Measurements from ENCODE around the gene ITGBL1. TPM values are rescaled to one million over a fixed set of nuclear protein-coding genes. Genes with fewer than 3 reads are reported as not detected.

Gene ITGBL1
- total RNA-seq, 3 donors from 2014 or later (not counting 1 experiment from before 2014, with no cell fraction given) = not detected

DNA sequence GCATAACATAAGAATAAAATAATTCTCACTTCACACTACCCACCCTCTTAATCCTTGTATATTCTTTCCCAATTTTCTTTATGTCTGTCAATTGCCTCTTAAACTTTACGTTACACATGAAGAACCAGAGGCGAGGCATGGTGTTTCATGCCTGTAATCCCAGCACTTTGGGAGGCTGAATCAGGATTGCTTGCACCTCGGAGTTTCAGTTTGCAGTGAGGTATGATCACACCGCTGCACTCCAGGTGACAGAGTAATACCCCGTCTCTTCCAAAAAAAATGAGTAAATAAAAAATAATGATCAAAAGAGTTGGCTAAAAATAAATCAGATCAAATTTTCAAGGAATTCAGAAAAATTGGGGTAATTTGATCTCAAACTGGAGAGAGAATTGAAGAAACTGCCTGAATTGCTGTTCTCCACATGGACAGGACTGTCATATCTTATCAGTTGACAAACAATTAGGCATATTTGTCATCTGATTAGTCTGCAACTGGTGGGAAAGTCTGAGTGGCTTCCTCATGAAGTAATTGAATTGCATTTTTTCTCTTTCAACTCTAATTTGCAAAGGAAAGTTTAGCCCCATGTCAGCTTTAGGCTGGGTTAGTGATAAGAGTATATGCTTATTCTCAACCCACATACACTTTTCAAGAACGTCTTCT is 302.9 kb downstream of the ITGBL1 start:
- no peaks in the 10 kb centered on the region for H3K36me3 ChIP-seq (ENCODE audit: control insufficient read depth, insufficient read depth, low read length)
- no peak overlapping the region for H3K27ac ChIP-seq (ENCODE audit: low read length)
- peaks cover 0 to under 1% of the 10 kb centered on the region in 2 donors for H3K27me3 Mint-ChIP-seq (ENCODE audit: low read depth in 2 of 2)
- no peaks in the 10 kb centered on the region for H3K27me3 ChIP-seq (ENCODE audit: control insufficient read depth, insufficient read depth, low read length)
- TF ChIP-seq, protein P1, sequence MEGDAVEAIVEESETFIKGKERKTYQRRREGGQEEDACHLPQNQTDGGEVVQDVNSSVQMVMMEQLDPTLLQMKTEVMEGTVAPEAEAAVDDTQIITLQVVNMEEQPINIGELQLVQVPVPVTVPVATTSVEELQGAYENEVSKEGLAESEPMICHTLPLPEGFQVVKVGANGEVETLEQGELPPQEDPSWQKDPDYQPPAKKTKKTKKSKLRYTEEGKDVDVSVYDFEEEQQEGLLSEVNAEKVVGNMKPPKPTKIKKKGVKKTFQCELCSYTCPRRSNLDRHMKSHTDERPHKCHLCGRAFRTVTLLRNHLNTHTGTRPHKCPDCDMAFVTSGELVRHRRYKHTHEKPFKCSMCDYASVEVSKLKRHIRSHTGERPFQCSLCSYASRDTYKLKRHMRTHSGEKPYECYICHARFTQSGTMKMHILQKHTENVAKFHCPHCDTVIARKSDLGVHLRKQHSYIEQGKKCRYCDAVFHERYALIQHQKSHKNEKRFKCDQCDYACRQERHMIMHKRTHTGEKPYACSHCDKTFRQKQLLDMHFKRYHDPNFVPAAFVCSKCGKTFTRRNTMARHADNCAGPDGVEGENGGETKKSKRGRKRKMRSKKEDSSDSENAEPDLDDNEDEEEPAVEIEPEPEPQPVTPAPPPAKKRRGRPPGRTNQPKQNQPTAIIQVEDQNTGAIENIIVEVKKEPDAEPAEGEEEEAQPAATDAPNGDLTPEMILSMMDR (IDR thresholded peaks at IDR 0.05) = no peak
- H3K9me3 Mint-ChIP-seq = no peaks in the 10 kb centered on the region
- H3K4me1 Mint-ChIP-seq = no peaks in the 10 kb centered on the region
- no peak overlapping the region for H3K4me3 Mint-ChIP-seq
- H3K4me3 ChIP-seq (ENCODE audit: low read length) = no peak overlapping the region
- 93% methylated on average over 5 of the region's 6 CpGs for WGBS (ENCODE audit: insufficient coverage)
- intact Hi-C loops (cut with micrococcal nuclease) = loop anchor here (5.0 kb wide), 1 partner anchor 613 kb away; no protein-coding TSS in a partner anchor
- no peaks in the 10 kb centered on the region for H3K4me1 ChIP-seq (ENCODE audit: control insufficient read depth, insufficient read depth, low read length)
- DNase-seq (no peak), ATAC-seq (no peak)
- no peaks in the 10 kb centered on the region for H3K9me3 ChIP-seq (ENCODE audit: control insufficient read depth, insufficient read depth, low read length)
- H3K27ac Mint-ChIP-seq = no peak overlapping the region
- H3K36me3 Mint-ChIP-seq = no peaks in the 10 kb centered on the region

DNA sequence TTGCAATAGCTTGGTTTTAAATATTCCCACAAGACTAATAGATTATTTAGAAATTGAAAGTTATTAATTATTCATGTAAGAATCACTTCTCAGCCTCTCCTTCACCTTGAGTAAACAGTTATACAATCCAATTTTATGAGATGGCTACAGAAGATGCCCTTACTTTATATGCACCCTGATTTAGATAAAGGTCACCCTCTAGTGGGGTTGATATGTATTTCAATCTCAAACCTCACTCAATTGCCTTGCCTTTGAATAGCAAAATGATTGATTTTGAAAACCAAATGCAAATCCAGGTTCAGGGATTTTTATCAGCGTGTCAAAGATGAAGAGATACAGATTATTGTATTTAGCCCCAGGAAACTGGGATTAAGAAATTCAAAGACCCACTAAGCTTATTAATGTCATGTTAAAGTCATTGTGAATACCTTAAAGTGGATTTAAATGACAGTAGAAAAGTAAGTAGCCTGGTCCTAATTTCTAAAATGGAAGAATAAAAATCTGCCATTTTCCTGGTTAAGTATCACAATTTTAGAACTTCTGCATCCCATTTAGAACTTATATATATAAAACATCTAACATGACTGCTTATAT is 305.1 kb downstream of the ITGBL1 start:
- Histone ChIP-seq H3K9me3 (ENCODE audit: control insufficient read depth, insufficient read depth, low read length) (no peaks in the 10 kb centered on the region), H3K27ac (ENCODE audit: low read length) (no peak overlapping the region), H3K27me3 (ENCODE audit: control insufficient read depth, insufficient read depth, low read length) (no peaks in the 10 kb centered on the region), H3K36me3 (ENCODE audit: control insufficient read depth, insufficient read depth, low read length) (no peaks in the 10 kb centered on the region), H3K4me3 (ENCODE audit: low read length) (no peak overlapping the region), H3K4me1 (ENCODE audit: control insufficient read depth, insufficient read depth, low read length) (no peaks in the 10 kb centered on the region)
- intact Hi-C loops (cut with micrococcal nuclease) = loop anchor here (1.0 to 5.0 kb wide), 2 partner anchors 243 to 615 kb away; no protein-coding TSS in a partner anchor
- Mint-ChIP-seq H3K4me3 (no peak overlapping the region), H3K36me3 (no peaks in the 10 kb centered on the region), H3K27ac (no peak overlapping the region), H3K4me1 (no peaks in the 10 kb centered on the region), H3K27me3 (ENCODE audit: low read depth in 2 of 2) (peaks cover 0 to 4% of the 10 kb centered on the region in 2 donors), H3K9me3 (no peaks in the 10 kb centered on the region)
- TF ChIP-seq, protein P1 (IDR thresholded peaks at IDR 0.05) = no peak
- ATAC-seq = peak in 1 of 3 donors; percentile 44
- peak in 1 of 2 donors; percentile 55 for DNase-seq
- 0% methylated on average over 1 of the region's 1 CpG for WGBS (ENCODE audit: insufficient coverage)

DNA sequence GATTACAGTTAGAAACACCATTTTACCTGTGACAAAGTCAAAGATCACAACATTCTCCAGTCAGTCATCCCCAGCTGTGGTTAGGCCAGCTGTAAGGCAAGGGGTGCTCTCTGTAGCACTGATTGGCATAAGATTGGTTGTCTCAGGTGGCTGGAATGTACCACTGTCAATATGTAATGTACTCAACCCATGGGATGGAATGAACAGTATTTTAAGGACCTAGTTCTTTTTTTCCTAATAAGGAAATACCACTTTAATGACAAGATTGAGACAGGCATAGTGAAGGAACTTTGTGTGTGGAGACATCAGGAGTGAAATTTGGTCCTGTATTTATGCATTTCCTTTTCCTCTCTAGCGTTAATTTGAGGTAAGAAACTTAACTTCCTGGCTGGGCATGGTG is 310.7 kb downstream of the ITGBL1 start:
- H3K4me3 ChIP-seq (ENCODE audit: low read length) = no peak overlapping the region
- no CpG with 5 or more reads among the region's 1 CpG for WGBS (ENCODE audit: insufficient coverage)
- no peaks in the 10 kb centered on the region for H3K4me1 ChIP-seq (ENCODE audit: control insufficient read depth, insufficient read depth, low read length)
- no peak overlapping the region for H3K4me3 Mint-ChIP-seq
- H3K4me1 Mint-ChIP-seq = no peaks in the 10 kb centered on the region
- no peak for ATAC-seq
- no peak overlapping the region for H3K27ac Mint-ChIP-seq
- DNase-seq = no peak
- H3K27me3 Mint-ChIP-seq (ENCODE audit: low read depth in 2 of 2) = peaks cover 0 to 6% of the 10 kb centered on the region in 2 donors
- peaks cover 0 to 2% of the 10 kb centered on the region in 2 donors for H3K9me3 Mint-ChIP-seq
- no peaks in the 10 kb centered on the region for H3K9me3 ChIP-seq (ENCODE audit: control insufficient read depth, insufficient read depth, low read length)
- no peaks in the 10 kb centered on the region for H3K36me3 ChIP-seq (ENCODE audit: control insufficient read depth, insufficient read depth, low read length)
- intact Hi-C loops (cut with micrococcal nuclease) = no loop called here
- TF ChIP-seq, protein P1 (IDR thresholded peaks at IDR 0.05) = no peak
- H3K36me3 Mint-ChIP-seq = no peaks in the 10 kb centered on the region
- H3K27me3 ChIP-seq (ENCODE audit: control insufficient read depth, insufficient read depth, low read length) = no peaks in the 10 kb centered on the region
- no peak overlapping the region for H3K27ac ChIP-seq (ENCODE audit: low read length)

Other genes starting within 250 kb of the ITGBL1 start
- gene NALCN, start 36.2 kb upstream of the ITGBL1 start, total RNA-seq = not detected